BLaER1 treated with 17β-estradiol and CSF1 and Interleukin-3, amounts not matched to agents 10 nM and 100 nM (cell line): ENCODE measurements around the gene SPATA21.
A peak's percentile ranks its signal among the peaks of the same experiment; 100 is the strongest.

Source experiments
- H3K27ac ChIP-seq, 11 experiments: shearing (Covaris generic); formaldehyde crosslinking; 2 replicates each; pipeline ENCODE4 v1.8.1; 2022
- H3K27me3 ChIP-seq, 11 experiments: shearing (Covaris generic); formaldehyde crosslinking; 2 replicates each; pipeline ENCODE4 v1.8.1; 2022
- H3K36me3 ChIP-seq, 11 experiments: shearing (Covaris generic); formaldehyde crosslinking; 2 replicates each; pipeline ENCODE4 v1.8.1; 2022
- H3K4me1 ChIP-seq, 10 experiments: shearing (Covaris generic); formaldehyde crosslinking; 2 replicates each; pipeline ENCODE4 v1.8.1; 2022
- H3K4me2 ChIP-seq, 11 experiments: shearing (Covaris generic); formaldehyde crosslinking; 2 replicates each; pipeline ENCODE4 v1.8.1; 2022
- H3K4me3 ChIP-seq, 10 experiments: shearing (Covaris generic); formaldehyde crosslinking; 2 replicates each; pipeline ENCODE4 v1.8.1; 2022
- H3K9ac ChIP-seq, 11 experiments: shearing (Covaris generic); formaldehyde crosslinking; 2 replicates each; pipeline ENCODE4 v1.8.1; 2022
- H3K9me3 ChIP-seq, 11 experiments: shearing (Covaris generic); formaldehyde crosslinking; replicated peaks in 1 of 11; 2 replicates each; pipeline ENCODE4 v1.8.1; 2022
- H4K20me1 ChIP-seq, 11 experiments: shearing (Covaris generic); formaldehyde crosslinking; 2 replicates each; pipeline ENCODE4 v1.8.1; 2022
- Cebpa-rat ChIP-seq, 11 experiments: shearing (Covaris generic); IDR thresholded peaks; 2 replicates each; pipeline ENCODE4 v1.8.1; 2022

SPATA21 gene

GRCh38 chr1:16413191-16413590 is 24.0 kb downstream of the SPATA21 start:
- Histone ChIP-seq H3K36me3 (no peaks in the 10 kb centered on the region), H3K4me2 (no peak overlapping the region), H3K4me1 (peaks cover 0 to 12% (median 3%) of the 10 kb centered on the region in 10 experiments; a peak in 9 of 20 replicates), H3K4me3 (no peak overlapping the region), H3K27ac (no peak overlapping the region), H3K27me3 (no peaks in the 10 kb centered on the region), H4K20me1 (no peaks in the 10 kb centered on the region), H3K9ac (no peak overlapping the region), H3K9me3 (no peaks in the 10 kb centered on the region)
- TF ChIP-seq Cebpa-rat (IDR thresholded peaks at IDR 0.05) = no peak

DNA sequence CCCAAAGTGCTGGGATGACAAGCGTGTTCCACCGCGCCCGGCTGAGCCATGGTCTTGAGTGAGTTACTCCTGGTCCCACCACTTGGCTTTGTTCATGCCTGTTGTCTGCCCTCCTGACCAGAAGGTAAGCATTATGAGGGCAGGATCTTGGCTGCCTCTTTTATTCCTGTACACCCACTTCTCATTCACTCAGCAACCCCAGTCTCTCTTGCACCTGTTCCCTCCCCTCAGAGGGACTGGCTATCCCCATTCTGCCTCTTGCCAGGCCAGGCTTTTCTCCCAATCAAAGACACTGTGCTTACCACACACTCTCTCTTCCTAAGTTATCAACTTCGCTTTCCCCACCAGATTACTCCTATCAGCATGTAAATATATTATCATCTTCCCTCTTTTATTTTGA is 26.4 kb downstream of the SPATA21 start:
- Histone ChIP-seq H4K20me1 (no peaks in the 10 kb centered on the region), H3K4me2 (no peak overlapping the region), H3K27me3 (no peaks in the 10 kb centered on the region), H3K4me1 (peaks cover 0 to 14% (median 4%) of the 10 kb centered on the region in 10 experiments; a peak in 9 of 20 replicates), H3K27ac (no peak overlapping the region), H3K36me3 (no peaks in the 10 kb centered on the region), H3K4me3 (no peak overlapping the region), H3K9me3 (no peaks in the 10 kb centered on the region), H3K9ac (no peak overlapping the region)
- no peak for TF ChIP-seq Cebpa-rat (IDR thresholded peaks at IDR 0.05)

DNA sequence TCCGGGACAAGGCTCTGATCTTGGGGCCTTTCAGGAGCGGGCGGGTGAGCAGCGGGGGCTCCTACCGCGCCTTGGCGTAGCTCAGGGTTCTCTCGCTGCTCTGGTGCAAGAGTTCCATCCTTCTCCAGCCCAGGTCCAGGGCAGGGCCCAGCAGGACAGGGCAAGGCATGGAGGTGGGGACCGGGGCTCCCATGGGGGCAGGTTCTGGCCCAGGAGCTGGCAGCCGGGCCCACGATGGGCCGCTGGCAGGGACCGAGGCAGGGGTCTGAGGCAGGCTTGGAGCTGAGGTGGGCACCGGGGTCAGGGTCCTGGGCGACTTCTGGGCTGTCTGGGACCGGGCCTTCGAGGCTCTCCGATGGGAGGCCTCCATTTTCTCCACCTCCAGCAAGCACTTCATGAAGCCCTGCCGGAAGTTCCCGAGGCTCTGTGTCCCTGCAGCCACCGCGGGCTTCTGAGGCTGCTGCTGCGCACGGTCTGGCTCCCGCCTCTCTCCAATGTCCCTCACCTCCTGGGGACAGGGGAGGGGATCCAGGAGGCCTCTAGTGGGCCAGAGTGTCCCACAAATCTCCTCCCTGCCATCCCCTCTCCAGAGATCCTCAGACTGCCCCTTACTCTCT is 27.6 kb downstream of the SPATA21 start:
- Histone ChIP-seq H3K9me3 (no peaks in the 10 kb centered on the region), H3K4me3 (no peak overlapping the region), H4K20me1 (no peaks in the 10 kb centered on the region), H3K36me3 (no peaks in the 10 kb centered on the region), H3K4me1 (peaks cover 0 to 14% (median 4%) of the 10 kb centered on the region in 10 experiments; a peak in 9 of 20 replicates), H3K9ac (no peak overlapping the region), H3K27me3 (no peaks in the 10 kb centered on the region), H3K4me2 (no peak overlapping the region), H3K27ac (no peak overlapping the region)
- TF ChIP-seq Cebpa-rat (IDR thresholded peaks at IDR 0.05) = no peak

- Histone ChIP-seq H4K20me1 (peaks cover 0 to 3% (median 0%) of the 10 kb centered on the region in 11 experiments; a peak in 1 of 22 replicates), H3K36me3 (no peaks in the 10 kb centered on the region; a peak in 1 of 22 replicates), H3K4me1 (peaks cover 9 to 21% (median 14%) of the 10 kb centered on the region in 10 experiments; a peak in 18 of 20 replicates), H3K9ac (no peak overlapping the region), H3K9me3 (no peaks in the 10 kb centered on the region), H3K4me2 (no peak overlapping the region), H3K4me3 (no peak overlapping the region), H3K27me3 (no peaks in the 10 kb centered on the region), H3K27ac (no peak overlapping the region)
- no peak for TF ChIP-seq Cebpa-rat (IDR thresholded peaks at IDR 0.05)
These were observed 30.4 kb downstream of the SPATA21 start for GRCh38 chr1:16406868-16407267.

DNA sequence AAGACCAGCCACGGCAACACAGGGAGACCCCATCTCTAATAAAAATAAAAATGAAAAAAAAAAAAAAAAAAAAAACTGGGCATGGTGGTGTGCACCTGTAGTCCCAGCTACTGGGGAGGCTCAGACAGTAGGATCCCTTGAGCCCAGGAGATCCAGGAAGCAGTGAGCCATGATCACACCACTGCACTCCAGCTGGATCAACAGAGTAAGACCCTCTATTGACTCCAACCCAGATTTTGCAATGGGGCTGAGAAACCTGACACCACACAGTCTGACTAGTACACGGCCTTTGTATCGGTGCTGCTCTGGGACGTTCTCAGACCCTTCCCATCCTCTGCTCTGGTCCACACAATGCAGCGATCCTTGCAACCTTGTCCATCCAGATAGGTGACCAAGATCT is 31.8 kb downstream of the SPATA21 start:
- H3K9ac ChIP-seq = no peak overlapping the region
- peaks cover 0 to 7% (median 1%) of the 10 kb centered on the region in 11 experiments; a peak in 6 of 22 replicates for H3K36me3 ChIP-seq
- H3K4me2 ChIP-seq = no peak overlapping the region
- no peak overlapping the region for H3K27ac ChIP-seq
- peaks cover 9 to 21% (median 15%) of the 10 kb centered on the region in 10 experiments; a peak in 18 of 20 replicates for H3K4me1 ChIP-seq
- H3K9me3 ChIP-seq = no peaks in the 10 kb centered on the region
- H3K4me3 ChIP-seq = no peak overlapping the region
- H4K20me1 ChIP-seq = peaks cover 0 to 14% (median 0%) of the 10 kb centered on the region in 11 experiments; a peak in 7 of 22 replicates
- no peaks in the 10 kb centered on the region for H3K27me3 ChIP-seq
- no peak for TF ChIP-seq Cebpa-rat (IDR thresholded peaks at IDR 0.05)

DNA sequence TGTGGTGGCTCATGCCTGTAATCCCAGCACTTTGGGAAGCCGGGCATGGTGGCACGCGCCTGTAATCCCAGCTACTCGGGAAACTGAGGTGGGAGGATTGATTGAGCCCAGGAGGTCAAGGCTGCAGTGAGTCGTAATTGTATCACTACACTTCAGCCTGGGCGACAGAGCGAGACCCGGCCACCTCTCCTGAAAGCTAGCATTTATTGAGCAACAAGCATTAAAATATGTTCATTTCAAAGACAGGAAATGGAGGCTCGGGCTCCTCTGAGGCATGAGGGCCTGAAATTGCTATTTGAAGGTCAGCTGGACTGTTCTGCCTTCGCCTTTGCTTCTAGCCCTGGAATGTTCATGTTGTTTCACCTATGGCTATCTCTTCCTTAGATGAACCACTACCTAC is 34.5 kb downstream of the SPATA21 start:
- Histone ChIP-seq H3K36me3 (peaks cover 16 to 34% (median 26%) of the 10 kb centered on the region in 11 experiments; a peak in 21 of 22 replicates), H3K27me3 (no peaks in the 10 kb centered on the region), H3K4me2 (peak overlapping the region in 7 of 11 experiments; percentile 22 to 58 (median 39); a peak in 12 of 22 replicates), H3K9ac (no peak overlapping the region), H3K9me3 (no peaks in the 10 kb centered on the region), H4K20me1 (peaks cover 0 to 38% (median 18%) of the 10 kb centered on the region in 11 experiments; a peak in 15 of 22 replicates), H3K4me3 (no peak overlapping the region), H3K27ac (peak overlapping the region in 1 of 11 experiments; percentile 9; a peak in 3 of 22 replicates), H3K4me1 (peaks cover 10 to 28% (median 17%) of the 10 kb centered on the region in 10 experiments)
- TF ChIP-seq Cebpa-rat (IDR thresholded peaks at IDR 0.05) = no peak

- Histone ChIP-seq H3K9ac (peak overlapping the region in 6 of 11 experiments; percentile 22 to 54 (median 48); a peak in 5 of 22 replicates), H3K9me3 (no peaks in the 10 kb centered on the region), H3K4me2 (peak overlapping the region in 8 of 11 experiments; percentile 12 to 86 (median 72); a peak in 14 of 22 replicates), H3K27me3 (no peaks in the 10 kb centered on the region), H4K20me1 (peaks cover 30 to 81% (median 60%) of the 10 kb centered on the region in 11 experiments), H3K4me1 (peaks cover 34 to 62% (median 43%) of the 10 kb centered on the region in 10 experiments), H3K36me3 (peaks cover 50 to 76% (median 68%) of the 10 kb centered on the region in 11 experiments), H3K27ac (peak overlapping the region in 10 of 11 experiments; percentile 27 to 69 (median 52); a peak in 11 of 22 replicates), H3K4me3 (no peak overlapping the region)
- no peak for TF ChIP-seq Cebpa-rat (IDR thresholded peaks at IDR 0.05)
These were observed 38.8 kb downstream of the SPATA21 start for GRCh38 chr1:16398371-16398953.

DNA sequence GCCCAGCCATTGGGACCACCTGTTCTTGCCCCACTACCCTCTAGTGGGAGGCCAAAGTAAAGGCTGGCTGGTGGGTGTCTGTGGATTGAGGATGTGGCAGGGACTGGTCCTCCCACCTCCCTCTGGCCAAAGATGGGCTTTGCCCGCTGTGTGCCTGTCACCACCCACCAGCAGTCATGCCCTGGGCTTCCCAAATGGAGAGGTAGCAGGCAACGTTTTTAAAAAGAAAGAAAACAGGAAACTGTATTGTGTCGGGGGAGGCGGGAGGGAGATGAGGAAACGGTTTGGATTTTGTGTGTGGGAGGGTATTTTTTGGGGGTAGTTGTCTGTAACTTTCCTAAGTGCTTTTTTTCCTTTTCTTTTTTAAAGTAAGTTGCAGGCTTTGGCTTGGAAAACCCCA is 40.1 kb downstream of the SPATA21 start:
- Histone ChIP-seq H3K27me3 (no peaks in the 10 kb centered on the region), H3K9me3 (no peaks in the 10 kb centered on the region), H3K4me1 (peaks cover 35 to 66% (median 47%) of the 10 kb centered on the region in 10 experiments), H4K20me1 (peaks cover 43 to 94% (median 74%) of the 10 kb centered on the region in 11 experiments), H3K9ac (peak overlapping the region; percentile 36 to 63 (median 49); a peak in 18 of 22 replicates), H3K27ac (peak overlapping the region; percentile 7 to 69 (median 55); a peak in 20 of 22 replicates), H3K36me3 (peaks cover 61 to 87% (median 81%) of the 10 kb centered on the region in 11 experiments), H3K4me2 (peak overlapping the region; percentile 59 to 94 (median 79)), H3K4me3 (peak overlapping the region in 4 of 10 experiments; percentile 0 to 39 (median 9); a peak in 5 of 20 replicates)
- no peak for TF ChIP-seq Cebpa-rat (IDR thresholded peaks at IDR 0.05)

DNA sequence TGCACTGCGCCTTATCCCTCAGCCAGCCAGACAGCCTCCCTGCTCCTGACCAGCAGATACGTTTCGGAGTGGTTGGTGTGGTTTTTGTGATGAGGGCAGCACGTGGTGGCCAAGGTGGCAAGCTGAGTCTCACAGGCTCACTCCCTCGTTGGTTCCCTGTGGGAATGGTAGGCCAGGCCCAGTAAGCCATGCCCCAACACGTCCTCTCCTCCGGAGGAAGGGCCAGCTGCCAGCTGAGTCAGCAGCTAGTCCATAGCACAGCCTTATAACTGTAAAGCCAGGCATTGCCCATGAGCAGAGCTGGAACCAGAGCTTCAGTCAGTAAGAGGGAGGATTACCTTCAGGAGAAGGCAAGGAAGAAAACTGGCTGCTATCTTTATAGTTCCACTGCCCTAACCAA is 40.6 kb downstream of the SPATA21 start:
- Histone ChIP-seq H3K9ac (peak overlapping the region; percentile 36 to 63 (median 49); a peak in 17 of 22 replicates), H3K4me2 (peak overlapping the region; percentile 59 to 94 (median 79)), H3K27me3 (no peaks in the 10 kb centered on the region), H3K4me3 (peak overlapping the region in 4 of 10 experiments; percentile 0 to 39 (median 9); a peak in 2 of 20 replicates), H3K9me3 (no peaks in the 10 kb centered on the region), H4K20me1 (peaks cover 49 to 99% (median 79%) of the 10 kb centered on the region in 11 experiments), H3K4me1 (peaks cover 40 to 71% (median 52%) of the 10 kb centered on the region in 10 experiments), H3K27ac (peak overlapping the region; percentile 7 to 69 (median 55); a peak in 20 of 22 replicates), H3K36me3 (peaks cover 61 to 91% (median 86%) of the 10 kb centered on the region in 11 experiments)
- TF ChIP-seq Cebpa-rat (IDR thresholded peaks at IDR 0.05) = no peak
